Suprapubic skin (tissue), 4 donors: Measurements from ENCODE around the gene TAP1. TPM values are rescaled to one million over a fixed set of nuclear protein-coding genes. Genes with fewer than 3 reads are reported as not detected.

Source experiments
- DNase-seq, 2 donors: peaks; one replicate each; pipeline ENCODE4 v3.0.0-alpha.2; 2019; ENCODE audit warnings: low spot score in 2 of 2
- H3K27ac ChIP-seq: fragments of 200-600 bp; sonication (generic); one replicate; pipeline ENCODE4 v1.5.1; 2019
- H3K27me3 ChIP-seq: fragments of 200-600 bp; sonication (generic); one replicate; pipeline ENCODE4 v1.5.1; 2019
- H3K36me3 ChIP-seq: fragments of 200-600 bp; sonication (generic); one replicate; pipeline ENCODE4 v1.5.1; 2019
- H3K4me1 ChIP-seq: fragments of 200-600 bp; sonication (generic); one replicate; pipeline ENCODE4 v1.5.1; 2019
- H3K4me3 ChIP-seq: fragments of 200-600 bp; sonication (generic); one replicate; pipeline ENCODE4 v1.5.1; 2019; ENCODE audit warnings: mild to moderate bottlenecking
- H3K9me3 ChIP-seq: fragments of 200-600 bp; sonication (generic); one replicate; pipeline ENCODE4 v1.5.1; 2019
- EP300 ChIP-seq: sonication (generic); formaldehyde crosslinking; IDR thresholded peaks from one replicate; pipeline ENCODE4 v1.6.1; 2017; ENCODE audit warnings: antibody characterized with exemption
- POLR2A ChIP-seq, 2 donors: fragments of 450-650 bp; IDR thresholded peaks; one replicate each; pipeline ENCODE4 v1.6.1; 2017; ENCODE audit warnings: antibody characterized with exemption in 2 of 2, mild to moderate bottlenecking in 2 of 2, moderate library complexity in 2 of 2
- POLR2AphosphoS5 ChIP-seq, 3 donors: sonication (generic); formaldehyde crosslinking; IDR thresholded peaks; one replicate each; pipeline ENCODE4 v1.6.1; 2017; ENCODE audit warnings: antibody characterized with exemption in 3 of 3
- WGBS: methylation state at CpG from one replicate; pipeline ENCODE4 v1.1.5; 2018; 5-methylcytosine and 5-hydroxymethylcytosine counted together
- total RNA-seq, 4 donors: library from RNA; depleted of rRNA; stranded (reverse); fragments of >200 nt; gene quantifications; one replicate each; pipeline ENCODE4 v1.1.0, GENCODE V29; 2016
- TF ChIP-seq, protein P1 (sequence below), 2 donors: fragments of 200-600 bp in 1 of 2; fragments of 450-650 bp in 1 of 2; sonication (generic) in 1 of 2; IDR thresholded peaks; one replicate each; pipeline ENCODE4 v1.5.1; 2016 to 2019; ENCODE audit warnings: antibody characterized with exemption in 2 of 2, mild to moderate bottlenecking in 1 of 2, moderate library complexity in 1 of 2

Gene TAP1
- total RNA-seq, 4 donors from 2014 or later = 90.7 to 126 (median 101) TPM

DNA sequence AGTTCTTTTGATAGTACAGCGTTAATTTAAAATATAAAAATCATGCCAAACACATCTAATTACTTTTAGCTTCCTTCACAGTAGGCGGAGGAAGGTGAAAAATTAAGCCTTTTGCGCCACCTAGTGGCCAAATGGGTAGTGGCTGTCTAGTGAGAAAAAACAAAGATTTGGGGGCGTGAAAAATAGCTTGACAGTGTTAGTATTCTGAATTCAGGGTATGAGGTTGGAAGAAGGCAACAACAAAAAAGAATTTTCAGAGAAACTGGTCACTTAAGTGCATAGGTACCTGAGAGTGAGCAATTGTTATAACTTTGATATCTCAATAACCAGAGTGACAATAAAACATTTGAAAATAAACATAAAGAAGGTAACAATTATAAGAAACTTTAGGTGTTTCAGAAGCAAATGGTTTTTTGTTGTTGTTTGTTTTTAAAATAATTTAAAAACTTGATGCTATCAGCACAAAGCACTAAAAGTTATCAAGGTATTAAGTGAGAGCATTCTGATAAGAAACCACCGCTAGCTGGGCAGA, 14.8 kb upstream of the TAP1 start:
- H3K4me1 ChIP-seq = no peaks in the 10 kb centered on the region
- H3K9me3 ChIP-seq = no peaks in the 10 kb centered on the region
- DNase-seq = peak; percentile 88 to 89
- no peak for TF ChIP-seq POLR2AphosphoS5 (IDR thresholded peaks at IDR 0.05)
- TF ChIP-seq, protein P1, sequence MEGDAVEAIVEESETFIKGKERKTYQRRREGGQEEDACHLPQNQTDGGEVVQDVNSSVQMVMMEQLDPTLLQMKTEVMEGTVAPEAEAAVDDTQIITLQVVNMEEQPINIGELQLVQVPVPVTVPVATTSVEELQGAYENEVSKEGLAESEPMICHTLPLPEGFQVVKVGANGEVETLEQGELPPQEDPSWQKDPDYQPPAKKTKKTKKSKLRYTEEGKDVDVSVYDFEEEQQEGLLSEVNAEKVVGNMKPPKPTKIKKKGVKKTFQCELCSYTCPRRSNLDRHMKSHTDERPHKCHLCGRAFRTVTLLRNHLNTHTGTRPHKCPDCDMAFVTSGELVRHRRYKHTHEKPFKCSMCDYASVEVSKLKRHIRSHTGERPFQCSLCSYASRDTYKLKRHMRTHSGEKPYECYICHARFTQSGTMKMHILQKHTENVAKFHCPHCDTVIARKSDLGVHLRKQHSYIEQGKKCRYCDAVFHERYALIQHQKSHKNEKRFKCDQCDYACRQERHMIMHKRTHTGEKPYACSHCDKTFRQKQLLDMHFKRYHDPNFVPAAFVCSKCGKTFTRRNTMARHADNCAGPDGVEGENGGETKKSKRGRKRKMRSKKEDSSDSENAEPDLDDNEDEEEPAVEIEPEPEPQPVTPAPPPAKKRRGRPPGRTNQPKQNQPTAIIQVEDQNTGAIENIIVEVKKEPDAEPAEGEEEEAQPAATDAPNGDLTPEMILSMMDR (IDR thresholded peaks at IDR 0.05) = peak; percentile 80 to 98
- 19% methylated on average over 5 of the region's 5 CpGs for WGBS
- H3K36me3 ChIP-seq = no peaks in the 10 kb centered on the region
- H3K4me3 ChIP-seq = no peak overlapping the region
- peaks cover 8% of the 10 kb centered on the region for H3K27me3 ChIP-seq
- H3K27ac ChIP-seq = no peak overlapping the region

GRCh38 chr6:32867554-32868256, 14.2 kb upstream of the TAP1 start:
- no peaks in the 10 kb centered on the region for H3K36me3 ChIP-seq
- H3K4me3 ChIP-seq = no peak overlapping the region
- DNase-seq = no peak
- TF ChIP-seq EP300 = no peak
- TF ChIP-seq POLR2AphosphoS5 (IDR thresholded peaks at IDR 0.05) = no peak
- TF ChIP-seq, protein P1 (IDR thresholded peaks at IDR 0.05) = no peak
- TF ChIP-seq POLR2A (IDR thresholded peaks at IDR 0.05) = no peak
- H3K9me3 ChIP-seq = no peaks in the 10 kb centered on the region
- no peaks in the 10 kb centered on the region for H3K4me1 ChIP-seq
- peaks cover 8% of the 10 kb centered on the region for H3K27me3 ChIP-seq
- H3K27ac ChIP-seq = no peak overlapping the region
- whole genome bisulfite sequencing = 62% methylated on average over 8 of the region's 8 CpGs

DNA sequence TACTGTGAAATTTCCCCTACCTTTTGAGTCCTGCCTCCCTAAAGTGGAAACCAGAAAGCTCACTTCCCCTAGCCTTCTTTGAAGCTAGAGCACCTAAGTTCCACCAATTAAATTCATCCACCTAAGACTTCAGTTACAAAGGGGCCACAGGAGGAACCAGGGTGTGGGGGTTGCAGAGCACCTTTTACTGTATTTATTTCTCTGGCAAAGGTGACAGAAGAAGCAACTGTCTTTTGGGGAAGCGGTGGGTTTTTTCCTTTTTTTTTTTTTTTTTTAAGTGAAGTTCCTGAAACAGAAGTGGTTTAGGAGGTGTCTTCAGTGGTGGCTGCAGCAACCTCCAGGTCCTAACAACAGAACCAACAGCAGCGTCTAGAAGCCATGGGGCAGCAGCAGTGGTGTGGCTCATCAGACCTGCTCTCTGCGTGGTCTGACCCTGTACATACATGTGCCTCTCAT, 13.5 kb upstream of the TAP1 start:
- peaks cover 8% of the 10 kb centered on the region for H3K27me3 ChIP-seq
- DNase-seq = no peak
- H3K4me1 ChIP-seq = peaks cover under 1% of the 10 kb centered on the region
- TF ChIP-seq EP300 = no peak
- no peak for TF ChIP-seq POLR2A (IDR thresholded peaks at IDR 0.05)
- TF ChIP-seq, protein P1 (IDR thresholded peaks at IDR 0.05) = no peak
- no peak for TF ChIP-seq POLR2AphosphoS5 (IDR thresholded peaks at IDR 0.05)
- 71% methylated on average over 3 of the region's 3 CpGs for WGBS
- H3K9me3 ChIP-seq = no peaks in the 10 kb centered on the region
- H3K27ac ChIP-seq = no peak overlapping the region
- H3K36me3 ChIP-seq = no peaks in the 10 kb centered on the region
- no peak overlapping the region for H3K4me3 ChIP-seq

- Histone ChIP-seq H3K9me3 (no peaks in the 10 kb centered on the region), H3K4me3 (no peak overlapping the region), H3K27ac (no peak overlapping the region), H3K4me1 (peaks cover 8% of the 10 kb centered on the region), H3K27me3 (peaks cover 8% of the 10 kb centered on the region), H3K36me3 (no peaks in the 10 kb centered on the region)
- no peak for TF ChIP-seq POLR2A (IDR thresholded peaks at IDR 0.05)
- no peak for TF ChIP-seq POLR2AphosphoS5 (IDR thresholded peaks at IDR 0.05)
- TF ChIP-seq EP300 = no peak
- TF ChIP-seq, protein P1 (IDR thresholded peaks at IDR 0.05) = no peak
- WGBS = 64% methylated on average over 10 of the region's 10 CpGs
- no peak for DNase-seq
These were observed 12.4 kb upstream of the TAP1 start for GRCh38 chr6:32865724-32866443.

- no peaks in the 10 kb centered on the region for H3K27me3 ChIP-seq
- H3K4me3 ChIP-seq = no peak overlapping the region
- TF ChIP-seq POLR2AphosphoS5 (IDR thresholded peaks at IDR 0.05) = no peak
- no peak for TF ChIP-seq EP300
- TF ChIP-seq, protein P1 (IDR thresholded peaks at IDR 0.05) = no peak
- TF ChIP-seq POLR2A (IDR thresholded peaks at IDR 0.05) = no peak
- H3K4me1 ChIP-seq = peaks cover 9% of the 10 kb centered on the region
- WGBS = 84% methylated on average over 3 of the region's 3 CpGs
- peaks cover 17% of the 10 kb centered on the region for H3K36me3 ChIP-seq
- no peak for DNase-seq
- no peak overlapping the region for H3K27ac ChIP-seq
- H3K9me3 ChIP-seq = no peaks in the 10 kb centered on the region
These were observed 9.2 kb upstream of the TAP1 start for GRCh38 chr6:32862725-32863124.
